A549 treated with AZD9567 at 1 μM for 4 hours (cell line): Measurements from ENCODE around the gene UGT2B7. TPM values are rescaled to one million over a fixed set of nuclear protein-coding genes. Genes with fewer than 3 reads are reported as not detected.

Experiments
- total RNA-seq: library from RNA; stranded (reverse); fragments of 200-300 nt; extraction: Qiagen RNA extraction; gene quantifications from 5 replicates; pipeline ENCODE4 v1.2.3, GENCODE V29; 2022; ENCODE audit not compliant: insufficient read depth

The UGT2B7 gene
- 0.09 to 0.42 TPM (median 0.19 TPM) in 4 of 5 replicates, not detected in the other for total RNA-seq

DNA sequence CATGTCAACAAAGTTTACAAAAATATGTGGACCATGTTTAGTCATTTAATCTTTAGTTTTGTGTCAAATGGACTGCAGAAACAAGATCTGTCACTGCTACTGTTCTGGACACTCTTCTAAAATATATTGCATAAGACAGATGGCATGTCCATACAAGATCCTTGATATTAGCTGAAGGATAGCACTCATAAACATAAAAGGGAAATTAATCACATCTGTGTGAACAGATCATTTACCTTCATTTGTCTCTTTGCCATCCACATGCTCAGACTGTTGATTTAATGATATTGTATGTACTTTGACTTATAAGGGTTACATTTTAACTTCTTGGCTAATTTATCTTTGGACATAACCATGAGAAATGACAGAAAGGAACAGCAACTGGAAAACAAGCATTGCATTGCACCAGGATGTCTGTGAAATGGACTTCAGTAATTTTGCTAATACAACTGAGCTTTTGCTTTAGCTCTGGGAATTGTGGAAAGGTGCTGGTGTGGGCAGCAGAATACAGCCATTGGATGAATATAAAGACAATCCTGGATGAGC, at the start of gene UGT2B7:
TSS of gene UGT2B7 (plus strand) at position 364 of the 546 bp plus-strand sequence. CDS start at position 411, 47 bp downstream.

Other genes starting within 250 kb of the UGT2B7 start
- 0.02 to 0.12 TPM (median 0.09 TPM) in 4 of 5 replicates, not detected in the other for gene UGT2A3, start 144.7 kb upstream of the UGT2B7 start, total RNA-seq
- 0.03 to 0.15 TPM (median 0.09 TPM) in 4 of 5 replicates, not detected in the other for gene UGT2B11, start 118.3 kb downstream of the UGT2B7 start, total RNA-seq
- gene UGT2B28, start 184.0 kb downstream of the UGT2B7 start, total RNA-seq: not detected in 5 replicates